ENCODE results near the gene ABLIM3. TPM values are rescaled to one million over a fixed set of nuclear protein-coding genes. Genes with fewer than 3 reads are reported as not detected.

The ABLIM3 gene
- total and polyA plus RNA-seq, 9 of the 15 experiments (the other 6 are each of a cell fraction or from before 2014, with no cell fraction given): 0.03 to 0.38 (median 0.11) TPM

- TF ChIP-seq ZNF699 (CRISPR knock-in tag; IDR thresholded peaks at IDR 0.05; ENCODE audit: insufficient replicate concordance): no peak
- TF ChIP-seq CTCF (IDR thresholded peaks at IDR 0.05 in 2 of 3, conservative IDR thresholded peaks at IDR 0.05 in 1 of 3; ENCODE audit: insufficient read depth in 2 of 3, low read depth in 1 of 3, low read length in 3 of 3): no peak
- TF ChIP-seq POLR2AphosphoS2 (IDR thresholded peaks at IDR 0.05; ENCODE audit: low read length): no peak
- TF ChIP-seq RBFOX2 (IDR thresholded peaks at IDR 0.05; ENCODE audit: low read depth, low read length): no peak
- no peak for TF ChIP-seq ZEB2 (IDR thresholded peaks at IDR 0.05)
- no peak for TF ChIP-seq ZNF140 (CRISPR knock-in tag; IDR thresholded peaks at IDR 0.05)
- TF ChIP-seq ETS1 (conservative IDR thresholded peaks at IDR 0.05; ENCODE audit: control insufficient read depth, low read depth, low read length): no peak
These were observed 64.6 kb downstream of the ABLIM3 start (continued) for GRCh38 chr5:149205625-149206523.

Measured in K562 (cell line).